Breast epithelium (tissue), 4 donors: ENCODE results near the gene SPOCK1. TPM values are rescaled to one million over a fixed set of nuclear protein-coding genes. Genes with fewer than 3 reads are reported as not detected.

Source experiments
- DNase-seq, 2 donors: peaks; one replicate each; pipeline ENCODE4 v3.0.0-alpha.2; 2019; ENCODE audit warnings: low spot score in 2 of 2
- H3K27ac ChIP-seq, 2 donors: fragments of 200-600 bp; sonication (generic) in 1 of 2; one replicate each; pipeline ENCODE4 v1.5.1; 2016 to 2019; ENCODE audit warnings: mild to moderate bottlenecking in 1 of 2
- H3K27me3 ChIP-seq, 2 donors: fragments of 200-600 bp; sonication (generic) in 1 of 2; one replicate each; pipeline versions ENCODE4 v1.5.1 to v1.6.0; 2017 to 2019; ENCODE audit warnings: control low read depth in 1 of 2, mild to moderate bottlenecking in 1 of 2
- H3K36me3 ChIP-seq: fragments of 200-600 bp; one replicate; pipeline ENCODE4 v1.5.1; 2019
- H3K4me1 ChIP-seq, 2 donors: fragments of 200-600 bp; sonication (generic); one replicate each; pipeline ENCODE4 v1.5.1; 2016 to 2019; ENCODE audit warnings: control low read depth in 1 of 2
- H3K4me3 ChIP-seq, 3 donors: fragments of 200-600 bp; sonication (generic); 1 replicate in 2 of 3; 2 replicates in 1 of 3; pipeline ENCODE4 v1.5.1; 2016 to 2019; ENCODE audit warnings: mild to moderate bottlenecking in 3 of 3, moderate library complexity in 2 of 3
- H3K9me3 ChIP-seq, 2 donors: fragments of 200-600 bp; sonication (generic) in 1 of 2; one replicate each; pipeline ENCODE4 v1.5.1; 2016 to 2019; ENCODE audit warnings: control low read depth in 1 of 2
- CTCF ChIP-seq, 3 donors: fragments of 450-650 bp; IDR thresholded peaks; one replicate each; pipeline ENCODE4 v1.5.1; 2016 to 2017; ENCODE audit warnings: antibody characterized with exemption in 3 of 3, mild to moderate bottlenecking in 3 of 3, moderate library complexity in 3 of 3
- POLR2A ChIP-seq: fragments of 450-650 bp; IDR thresholded peaks from one replicate; pipeline ENCODE4 v1.6.1; 2016; ENCODE audit warnings: antibody characterized with exemption, mild to moderate bottlenecking, moderate library complexity
- POLR2AphosphoS5 ChIP-seq, 3 donors: sonication (generic); formaldehyde crosslinking; IDR thresholded peaks; one replicate each; pipeline ENCODE4 v1.6.1; 2017; ENCODE audit warnings: antibody characterized with exemption in 3 of 3
- intact Hi-C: fragments of 100-400 bp; cut with DNase I; formaldehyde crosslinking; loops from one replicate; pipeline ENCODE4 v1.15.1; 2023; ENCODE audit warnings: low total_unique reads
- total RNA-seq, 3 donors: library from RNA; depleted of rRNA; stranded (reverse); fragments of >200 nt; gene quantifications; one replicate each; pipeline ENCODE4 v1.1.0, GENCODE V29; 2016

SPOCK1 gene
- total RNA-seq, 3 donors from 2014 or later = 14.5 to 52.0 (median 24.3) TPM

- Histone ChIP-seq H3K9me3 (no peaks in the 10 kb centered on the region), H3K36me3 (no peaks in the 10 kb centered on the region), H3K27ac (peak overlapping the region in 1 of 2 donors; percentile 51), H3K4me1 (no peaks in the 10 kb centered on the region), H3K4me3 (no peak overlapping the region), H3K27me3 (no peaks in the 10 kb centered on the region)
- intact Hi-C loops = no loop called here
- DNase-seq = no peak
- TF ChIP-seq CTCF (IDR thresholded peaks at IDR 0.05) (no peak), POLR2AphosphoS5 (IDR thresholded peaks at IDR 0.05) (no peak), POLR2A (no peak)
Measured at GRCh38 chr5:137141779-137142178, 357.3 kb downstream of the SPOCK1 start.

- no peak overlapping the region for H3K27ac ChIP-seq
- no peaks in the 10 kb centered on the region for H3K4me1 ChIP-seq
- no peak overlapping the region for H3K4me3 ChIP-seq
- no peak for TF ChIP-seq POLR2AphosphoS5 (IDR thresholded peaks at IDR 0.05)
- no peak for TF ChIP-seq POLR2A
- no peak for TF ChIP-seq CTCF (IDR thresholded peaks at IDR 0.05)
- no peaks in the 10 kb centered on the region for H3K9me3 ChIP-seq
- no peaks in the 10 kb centered on the region for H3K27me3 ChIP-seq
- no peaks in the 10 kb centered on the region for H3K36me3 ChIP-seq
- no peak for DNase-seq
- intact Hi-C loops = no loop called here
Measured at GRCh38 chr5:137136991-137137632, 362.0 kb downstream of the SPOCK1 start.

- no peaks in the 10 kb centered on the region for H3K36me3 ChIP-seq
- no peak overlapping the region for H3K27ac ChIP-seq
- no peaks in the 10 kb centered on the region for H3K4me1 ChIP-seq
- H3K27me3 ChIP-seq = no peaks in the 10 kb centered on the region
- H3K4me3 ChIP-seq = no peak overlapping the region
- H3K9me3 ChIP-seq = no peaks in the 10 kb centered on the region
- DNase-seq = no peak
- no peak for TF ChIP-seq POLR2A
- TF ChIP-seq CTCF (IDR thresholded peaks at IDR 0.05) = no peak
- no peak for TF ChIP-seq POLR2AphosphoS5 (IDR thresholded peaks at IDR 0.05)
- intact Hi-C loops = loop anchor here (1.0 kb wide), 1 partner anchor 12 kb away; no protein-coding TSS in a partner anchor
Measured at GRCh38 chr5:137134920-137135532, 364.1 kb downstream of the SPOCK1 start.

GRCh38 chr5:137129886-137130680, 369.0 kb downstream of the SPOCK1 start:
- H3K4me3 ChIP-seq = no peak overlapping the region
- H3K27me3 ChIP-seq = no peaks in the 10 kb centered on the region
- H3K9me3 ChIP-seq = no peaks in the 10 kb centered on the region
- no peaks in the 10 kb centered on the region for H3K4me1 ChIP-seq
- DNase-seq = no peak
- TF ChIP-seq CTCF (IDR thresholded peaks at IDR 0.05) (no peak), POLR2AphosphoS5 (IDR thresholded peaks at IDR 0.05) (no peak), POLR2A (no peak)
- no peaks in the 10 kb centered on the region for H3K36me3 ChIP-seq
- no peak overlapping the region for H3K27ac ChIP-seq
- intact Hi-C loops = no loop called here

GRCh38 chr5:137128012-137128411, 371.1 kb downstream of the SPOCK1 start:
- DNase-seq = no peak
- intact Hi-C loops = no loop called here
- TF ChIP-seq CTCF (IDR thresholded peaks at IDR 0.05) (no peak), POLR2AphosphoS5 (IDR thresholded peaks at IDR 0.05) (no peak), POLR2A (no peak)
- H3K4me3 ChIP-seq = no peak overlapping the region
- no peaks in the 10 kb centered on the region for H3K27me3 ChIP-seq
- H3K9me3 ChIP-seq = no peaks in the 10 kb centered on the region
- H3K36me3 ChIP-seq = no peaks in the 10 kb centered on the region
- H3K27ac ChIP-seq = no peak overlapping the region
- no peaks in the 10 kb centered on the region for H3K4me1 ChIP-seq
